Limb (tissue), 2 donors: ENCODE results near the gene WDR90.

Experiments
- DNase-seq, 2 donors: peaks; one replicate each; pipeline ENCODE4 v3.0.0-alpha.2; 2016; ENCODE audit errors: extremely low spot score in 2 of 2

The WDR90 gene

DNA sequence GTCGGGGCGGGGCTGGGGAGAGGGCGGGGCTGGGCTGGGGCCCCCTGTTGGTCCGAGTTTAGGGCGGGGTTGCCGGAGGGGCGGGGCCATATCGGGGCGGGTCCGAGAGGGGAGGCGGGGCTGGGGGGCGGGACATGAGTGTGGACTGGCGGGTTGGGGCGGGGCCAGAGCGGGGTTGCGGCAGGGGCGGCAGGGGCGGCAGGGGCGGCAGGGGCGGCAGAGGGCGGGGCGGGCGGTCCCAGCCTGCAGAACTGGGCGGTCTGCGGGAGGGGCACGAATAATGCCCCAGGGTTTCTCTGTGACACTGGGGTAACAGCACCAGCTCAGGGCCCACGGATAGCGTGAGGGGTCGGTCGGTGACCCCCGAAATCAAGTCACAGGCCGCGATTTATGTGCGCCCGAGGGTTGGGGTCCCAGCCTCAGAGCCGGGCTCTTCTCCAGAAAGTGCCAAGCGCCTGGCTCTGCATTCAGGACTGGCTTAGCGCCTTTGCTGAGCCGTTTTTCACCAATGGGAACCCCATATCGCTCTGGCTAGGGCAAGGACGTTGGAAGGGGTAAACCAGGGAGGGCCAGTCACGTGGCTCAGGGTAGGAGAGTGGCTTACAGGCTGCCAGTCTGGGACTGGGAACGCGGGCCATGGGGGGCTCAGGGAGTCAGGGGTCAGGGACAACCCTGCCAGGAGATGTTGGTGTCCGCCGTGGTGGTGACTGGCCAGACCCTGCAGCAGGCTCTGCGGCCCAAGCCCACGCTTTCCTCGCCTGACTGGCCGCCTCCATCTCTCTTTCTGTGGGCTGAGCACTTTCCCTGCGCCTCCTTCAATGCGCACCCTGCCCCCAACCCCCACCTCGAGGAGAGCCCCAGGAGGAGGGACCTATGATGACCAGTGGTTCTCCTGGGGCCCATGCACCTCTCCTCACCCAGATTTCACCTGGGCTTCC is 11.8 kb upstream of the WDR90 start:
- peak; percentile 89 to 97 for DNase-seq

DNA sequence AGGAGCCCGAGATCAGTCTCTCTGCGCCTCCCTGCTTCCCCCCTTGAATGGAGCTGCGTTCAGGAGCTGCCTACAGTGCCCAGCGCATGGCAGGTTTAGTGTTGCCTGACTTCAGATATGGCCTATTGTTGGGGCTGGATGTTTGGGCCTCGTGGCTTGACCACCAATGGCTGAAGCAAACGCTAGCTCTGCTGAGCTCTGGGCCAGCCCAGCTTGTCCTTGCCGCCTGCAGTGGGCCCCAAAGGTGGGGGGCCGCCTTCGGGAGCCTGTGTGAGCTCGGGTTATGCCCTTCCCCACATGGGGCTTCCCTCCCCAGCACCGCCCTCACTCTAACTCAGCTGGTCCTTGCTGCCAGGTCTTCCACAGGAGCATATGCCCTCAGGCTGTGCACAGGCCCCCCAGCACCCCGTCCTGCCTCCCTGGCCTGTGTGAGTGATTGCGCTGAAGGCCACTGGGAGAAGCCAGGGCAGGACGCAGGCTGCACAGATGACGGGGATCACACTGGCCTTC is 11.1 kb upstream of the WDR90 start:
- DNase-seq = no peak

DNA sequence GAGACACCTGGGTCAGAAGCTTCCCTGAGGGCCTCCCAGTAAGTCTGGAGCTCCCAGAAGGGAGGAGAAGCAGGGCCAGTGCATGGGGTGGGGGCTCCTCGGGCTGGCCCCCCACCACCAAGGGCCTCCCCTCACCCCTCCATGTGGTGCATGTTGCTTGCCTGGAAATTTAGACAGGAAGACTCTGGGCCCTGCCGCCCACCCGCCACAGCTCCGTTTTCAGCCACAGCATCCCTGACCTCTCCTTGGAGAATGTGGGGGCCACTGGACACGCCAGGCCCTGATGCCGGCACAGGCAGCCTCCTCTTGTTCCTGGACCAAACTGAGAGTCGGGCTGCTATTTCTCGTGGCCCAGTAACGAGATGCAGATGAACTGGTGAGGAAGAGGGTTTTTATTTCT is 10.3 kb upstream of the WDR90 start:
- DNase-seq = no peak

DNA sequence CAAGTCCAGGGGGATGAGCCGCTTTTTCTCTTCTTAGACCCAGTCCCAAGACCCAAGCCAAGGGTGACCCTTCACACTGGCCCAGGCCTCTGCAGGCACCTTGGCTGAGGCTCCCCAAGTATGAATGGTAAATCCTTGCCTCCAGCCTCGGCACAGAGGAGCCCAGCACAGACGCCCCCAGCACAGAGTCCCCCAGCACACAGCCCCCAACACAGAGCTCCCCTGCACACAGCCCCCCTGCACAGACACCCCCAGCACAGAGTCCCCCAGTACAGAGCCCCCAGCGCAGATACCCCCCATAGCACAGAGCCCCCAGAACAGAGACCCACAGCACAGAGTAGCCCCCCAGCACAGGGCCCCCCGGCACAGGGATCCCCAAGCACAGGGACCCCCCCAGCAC is 8.6 kb upstream of the WDR90 start:
- no peak for DNase-seq

DNA sequence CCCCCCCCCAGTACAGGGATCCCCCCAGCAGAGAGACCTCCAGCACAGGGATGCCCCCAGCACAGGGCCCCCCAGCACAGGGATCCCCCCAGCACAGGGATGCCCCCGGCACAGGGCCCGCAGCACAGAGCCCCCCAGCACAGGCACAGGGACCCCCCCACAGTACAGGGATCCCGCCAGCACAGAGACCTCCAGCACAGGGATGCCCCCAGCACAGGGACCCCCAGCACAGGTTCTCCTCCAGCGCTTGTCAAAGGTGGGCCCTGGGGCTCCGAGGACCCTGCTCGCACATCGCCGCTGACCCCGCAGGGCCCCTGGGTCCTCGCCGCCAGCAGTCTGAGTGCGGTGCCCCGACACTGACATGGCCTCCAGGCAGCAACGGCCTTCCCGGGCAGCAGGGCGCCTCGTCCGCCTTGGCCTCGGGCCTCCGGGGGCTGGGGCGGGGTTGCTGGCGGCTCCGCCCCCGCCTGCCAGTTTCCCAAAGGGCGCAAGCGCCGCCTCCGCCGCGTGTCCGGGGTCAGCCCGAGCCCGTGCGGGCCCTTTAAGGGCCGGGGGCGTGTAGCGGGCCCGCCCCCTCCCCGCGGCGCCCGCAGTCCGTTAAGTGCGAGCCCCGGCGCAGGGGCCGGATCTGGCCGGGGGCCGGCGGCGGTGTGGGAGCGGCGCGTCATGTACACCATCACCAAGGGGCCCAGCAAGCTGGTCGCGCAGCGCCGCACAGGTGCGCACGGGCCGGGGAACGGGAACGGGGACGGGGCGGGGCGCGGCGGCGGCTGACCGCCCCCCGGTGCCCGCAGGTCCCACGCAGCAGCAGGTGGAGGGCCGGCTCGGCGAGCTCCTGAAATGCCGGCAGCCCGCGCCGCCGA is 7.6 kb upstream of the WDR90 start, which contains the start of gene MCRIP2:
Gene MCRIP2, plus strand, starts transcription at position 503 of the 863 bp plus-strand sequence. Its CDS starts 164 bp downstream, at position 667.
- DNase-seq = peak; percentile 18 to 74

DNA sequence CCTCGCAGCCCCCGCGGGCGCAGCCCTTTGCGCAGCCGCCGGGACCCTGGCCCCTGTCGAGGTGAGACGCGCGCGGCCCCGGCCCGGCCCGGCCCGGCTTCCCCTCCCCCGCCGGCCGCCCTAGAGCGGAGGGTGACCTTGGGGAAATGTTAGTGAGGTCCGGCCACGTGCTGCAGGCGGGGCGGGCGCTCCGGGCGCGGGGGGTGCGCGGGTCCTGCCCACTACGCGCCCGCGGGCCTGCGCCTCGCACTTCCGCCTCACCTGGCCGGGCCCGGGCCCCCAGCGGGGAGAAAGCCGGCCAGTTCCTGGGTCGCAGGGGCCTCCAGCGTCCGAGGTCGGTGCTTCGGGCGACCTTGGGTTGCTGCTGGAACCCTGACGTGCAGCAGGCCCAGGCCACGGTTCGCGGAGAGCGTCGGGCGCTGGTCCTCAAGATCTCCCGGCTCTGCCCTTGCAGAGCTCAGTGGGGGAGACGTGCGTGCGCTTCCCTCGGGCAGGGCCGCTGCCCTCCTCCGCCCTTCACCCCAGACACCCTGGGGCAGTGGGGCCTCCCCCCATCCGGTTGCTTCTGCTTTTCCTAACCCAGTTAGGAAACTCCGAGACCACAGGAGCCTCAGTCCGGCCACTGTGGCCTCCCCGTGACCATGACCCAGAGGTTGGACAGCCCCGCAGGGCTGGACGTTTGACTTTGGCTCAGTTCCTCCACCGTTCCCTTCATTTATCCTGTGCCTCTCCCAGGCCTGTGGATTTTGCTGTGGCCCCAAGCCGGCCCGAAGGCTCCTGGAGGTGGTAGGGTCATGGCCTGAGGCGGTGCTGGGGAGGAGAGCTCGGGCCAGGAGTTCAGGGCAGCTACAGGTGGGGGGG is 6.7 kb upstream of the WDR90 start:
- DNase-seq = no peak

DNA sequence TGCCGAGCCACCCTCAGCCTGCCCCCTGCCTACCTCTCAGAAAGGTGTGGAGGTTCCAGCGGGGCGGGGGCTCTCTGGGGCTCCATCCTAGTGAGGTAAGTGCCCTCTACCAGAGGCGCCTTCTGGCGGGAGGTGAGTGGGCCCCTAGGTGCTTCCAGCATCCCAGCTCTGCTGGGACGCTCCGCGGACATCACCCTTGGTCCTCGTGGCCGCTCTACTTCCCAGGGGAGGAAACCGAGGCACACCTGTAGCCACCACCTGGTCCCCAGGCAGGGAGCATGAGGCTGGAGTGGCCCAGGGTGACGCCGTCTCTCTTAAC is 6.2 kb upstream of the WDR90 start:
- DNase-seq = no peak

DNA sequence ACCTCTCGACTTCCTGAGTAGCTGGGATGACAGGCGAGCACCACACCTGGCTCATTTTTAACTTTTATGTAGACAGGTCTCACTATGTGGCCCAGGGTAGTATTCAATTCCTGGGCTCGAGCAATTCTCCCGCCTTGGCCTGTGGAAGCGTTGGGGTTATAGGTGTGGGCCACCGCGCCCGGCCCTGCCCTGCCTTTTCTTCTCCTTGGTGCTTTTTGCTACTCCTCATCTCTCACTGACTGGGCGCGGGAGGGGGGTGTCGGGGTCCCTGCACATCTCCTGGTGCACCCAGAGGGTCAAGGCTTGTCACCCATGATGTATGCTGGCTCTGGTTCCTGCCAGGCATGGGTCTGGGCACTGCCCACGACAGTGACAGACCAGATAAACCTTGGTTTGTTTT is 4.6 kb upstream of the WDR90 start:
- no peak for DNase-seq

DNA sequence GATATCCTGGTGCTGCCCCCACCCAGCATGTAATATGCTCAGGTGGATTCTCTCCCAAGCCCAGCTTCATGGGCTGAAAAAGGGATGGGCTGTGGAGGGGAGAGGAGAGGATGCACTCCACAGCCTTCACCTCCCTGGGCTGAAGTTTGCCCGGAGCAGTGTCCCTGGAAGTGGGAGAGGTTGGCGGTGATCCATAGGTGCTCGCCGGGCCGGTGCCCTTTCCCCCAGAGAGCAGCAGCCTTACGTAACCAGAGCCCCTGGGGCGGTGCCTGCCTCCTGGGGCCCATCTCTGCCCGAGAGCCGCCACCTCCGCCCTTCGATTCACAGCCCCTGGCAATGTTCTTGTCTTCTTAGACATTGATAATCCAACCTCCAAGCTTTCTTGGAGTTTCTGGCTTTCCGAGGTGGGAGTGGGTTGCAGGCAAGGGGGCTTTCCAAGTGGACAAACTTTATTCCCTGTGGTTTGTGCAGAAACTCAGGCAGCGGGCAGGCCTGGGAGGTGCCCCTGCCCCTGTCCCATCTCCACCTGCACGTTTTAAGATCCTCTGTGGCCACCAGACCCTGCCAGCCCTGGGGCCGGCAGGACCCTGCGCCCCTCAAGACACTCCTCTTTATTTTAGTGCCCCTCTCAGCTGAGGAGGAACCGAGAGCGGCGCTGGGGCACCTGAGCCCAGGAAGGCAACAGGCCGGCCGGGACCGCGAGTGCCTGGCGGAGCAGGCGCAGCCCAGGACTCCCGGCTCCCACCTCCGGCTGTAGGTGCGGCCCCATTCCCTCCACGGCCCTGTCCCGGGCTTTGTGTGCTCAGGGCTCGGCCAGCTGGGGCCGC is 3.1 kb upstream of the WDR90 start:
- no peak for DNase-seq

DNA sequence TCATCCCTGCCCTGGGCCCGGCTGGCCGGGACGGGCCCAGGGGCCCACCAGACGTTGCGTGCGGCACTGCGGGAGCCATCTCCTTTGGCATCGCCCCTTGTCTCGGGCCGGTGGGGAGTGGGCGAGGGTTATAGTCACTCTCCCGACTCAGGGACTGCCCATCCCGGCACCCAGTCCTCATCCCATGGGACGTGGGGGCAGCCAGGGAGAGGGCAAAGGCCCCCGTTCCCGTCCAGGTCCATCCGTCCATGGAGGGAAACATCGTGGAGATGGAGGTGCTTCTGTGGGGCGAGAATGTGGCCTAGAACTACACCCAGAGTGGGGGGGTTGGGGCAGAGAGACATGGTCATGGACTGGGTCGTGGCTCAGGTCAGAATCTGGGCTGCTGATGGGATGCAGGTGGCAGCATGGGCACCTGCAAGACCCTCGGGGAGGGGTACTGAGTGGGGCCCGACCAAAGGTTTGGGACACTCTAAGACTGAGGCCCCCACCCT is 2.4 kb upstream of the WDR90 start:
- no peak for DNase-seq

DNA sequence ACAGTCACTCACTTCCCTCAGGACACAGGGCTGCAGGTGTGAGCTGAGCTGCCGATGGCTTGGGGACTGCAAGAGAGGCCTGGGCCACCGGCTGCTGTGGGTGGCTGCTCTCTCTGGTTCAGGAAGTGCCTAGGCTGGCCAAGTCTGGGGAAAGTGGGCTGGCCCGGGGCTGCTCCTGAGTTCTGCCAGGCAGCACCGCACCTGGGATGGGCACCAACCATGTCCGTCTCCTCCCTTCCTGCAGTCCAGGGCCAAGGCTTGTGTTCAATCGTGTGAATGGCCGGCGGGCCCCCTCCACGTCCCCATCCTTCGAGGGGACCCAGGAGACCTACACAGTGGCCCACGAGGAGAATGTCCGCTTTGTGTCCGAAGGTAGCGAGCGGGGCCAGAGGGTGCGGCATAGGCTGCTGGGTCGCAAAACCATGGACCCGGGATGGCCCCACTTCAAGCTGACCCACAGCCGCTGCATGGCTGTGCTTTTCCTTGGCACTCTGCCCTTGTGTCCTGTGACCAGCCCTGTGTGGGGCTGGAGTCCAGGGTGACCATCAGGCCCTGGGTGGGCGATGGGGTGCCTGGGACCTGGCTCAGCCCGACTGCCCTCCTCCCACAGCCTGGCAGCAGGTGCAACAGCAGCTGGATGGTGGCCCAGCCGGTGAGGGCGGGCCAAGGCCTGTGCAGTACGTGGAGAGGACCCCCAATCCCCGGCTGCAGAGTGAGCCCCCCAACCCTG is 1.8 kb upstream of the WDR90 start:
- no peak for DNase-seq

DNA sequence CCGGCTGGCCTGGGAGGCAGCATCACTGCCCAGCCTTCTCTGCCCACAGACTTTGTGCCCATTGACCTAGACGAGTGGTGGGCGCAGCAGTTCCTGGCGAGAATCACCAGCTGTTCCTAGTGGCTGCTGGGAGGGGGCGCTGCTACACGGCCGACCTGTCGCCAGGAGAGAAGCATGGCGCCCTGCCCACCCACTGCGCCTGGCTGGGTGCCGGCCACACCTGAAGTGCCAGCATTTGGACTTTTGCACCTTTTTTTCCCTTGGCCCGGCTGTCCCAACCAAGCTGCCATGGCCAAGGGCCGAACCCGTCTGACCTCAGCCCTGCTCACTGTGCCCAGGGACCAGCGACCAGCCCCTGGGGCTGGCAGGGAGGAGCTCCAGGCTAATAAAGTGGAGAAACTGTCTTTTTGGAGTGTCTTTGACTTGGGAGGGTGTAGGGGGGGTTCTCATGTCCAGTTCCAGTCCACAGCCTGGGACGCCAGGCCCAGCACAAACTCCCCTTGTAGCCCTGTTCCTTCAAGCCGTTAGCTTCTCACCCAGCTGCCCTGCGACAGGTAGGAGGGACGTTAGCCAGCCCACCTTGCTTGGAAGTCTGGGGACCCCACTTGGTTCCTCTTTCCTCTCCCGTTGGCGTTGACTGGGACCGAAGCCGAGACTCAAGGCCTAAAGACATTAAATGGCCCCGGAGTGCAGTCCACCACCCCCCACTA is 939 bp upstream of the WDR90 start:
- DNase-seq = no peak

DNA sequence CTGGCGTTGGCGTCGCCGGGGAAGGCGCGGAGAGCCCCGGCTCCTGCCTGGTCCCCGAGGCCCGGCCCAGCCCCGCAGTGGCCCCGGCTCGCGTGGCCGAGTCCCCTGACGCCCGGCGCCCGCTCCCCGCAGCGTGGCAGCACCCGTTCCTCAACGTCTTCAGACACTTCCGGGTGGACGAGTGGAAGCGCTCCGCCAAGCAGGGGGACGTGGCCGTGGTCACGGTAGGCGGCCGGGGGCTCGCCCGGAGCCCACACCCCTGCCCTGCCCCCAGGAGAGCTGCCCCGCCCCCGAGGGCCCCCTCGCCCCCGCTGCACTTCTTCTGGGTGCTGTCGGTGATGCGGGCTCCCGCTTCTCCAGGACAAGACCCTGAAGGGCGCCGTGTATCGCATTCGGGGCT is 466 bp downstream of the WDR90 start:
- no peak for DNase-seq

DNA sequence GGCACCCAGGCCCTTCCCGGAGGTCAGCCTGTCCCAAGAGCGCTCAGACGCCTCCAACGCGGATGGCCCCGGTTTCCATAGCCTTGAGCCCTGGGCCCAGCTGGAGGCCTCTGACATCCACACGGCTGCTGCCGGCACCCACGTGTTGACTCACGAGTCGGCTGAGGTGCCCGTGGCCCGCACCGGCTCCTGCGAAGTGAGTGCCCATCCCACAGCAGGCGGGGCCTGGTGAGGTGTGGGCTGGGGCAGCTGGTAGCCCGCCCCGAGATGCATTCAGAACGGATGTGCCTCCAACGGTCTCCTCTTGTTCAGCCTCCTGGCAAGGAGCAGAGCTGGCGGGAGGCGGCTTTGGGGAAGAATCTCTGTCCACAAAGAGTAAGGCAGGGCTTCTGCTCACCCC is 2.7 kb downstream of the WDR90 start:
- DNase-seq = no peak

DNA sequence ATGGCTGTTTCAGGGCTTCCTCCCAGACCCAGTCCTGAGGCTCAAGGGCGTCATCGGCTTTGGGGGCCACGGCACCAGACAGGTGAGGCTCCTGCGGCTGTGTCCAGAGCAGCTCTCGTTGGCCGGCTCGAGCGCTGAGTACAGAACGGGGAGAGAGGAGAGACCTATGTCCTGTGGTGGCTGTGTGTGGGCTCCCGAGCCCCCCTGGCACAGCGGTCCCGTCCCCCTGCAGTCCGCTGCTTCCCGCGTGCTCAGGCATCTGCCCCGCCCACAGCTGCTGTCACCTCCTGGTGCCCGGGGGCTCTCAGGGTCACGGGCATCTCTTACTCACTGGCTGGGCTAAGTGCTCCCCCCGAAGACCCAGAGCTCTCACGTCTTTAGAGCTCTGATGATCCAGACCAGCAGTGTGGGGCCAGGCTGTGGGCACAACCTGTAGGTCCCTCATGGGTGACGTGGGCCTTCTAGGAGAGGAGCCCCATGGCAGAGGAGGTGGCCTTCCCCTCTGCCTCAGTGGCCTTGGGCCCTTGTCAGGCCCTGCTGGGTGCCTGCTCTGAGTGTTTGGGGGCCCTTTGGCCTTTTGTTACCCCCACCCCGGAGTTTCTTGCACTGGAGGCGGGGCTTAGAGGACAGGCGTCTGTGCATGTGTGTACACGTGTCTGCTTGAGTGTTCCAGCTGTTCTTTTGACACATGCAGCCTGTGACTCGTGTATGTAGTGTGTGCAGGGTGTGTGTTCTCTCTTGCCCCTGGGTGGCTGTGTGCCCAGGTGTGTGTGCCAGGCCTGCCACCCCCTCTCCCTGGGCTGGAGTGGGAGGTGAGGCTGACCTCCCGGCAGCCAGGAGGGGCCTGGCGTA is 3.5 kb downstream of the WDR90 start:
- no peak for DNase-seq

DNA sequence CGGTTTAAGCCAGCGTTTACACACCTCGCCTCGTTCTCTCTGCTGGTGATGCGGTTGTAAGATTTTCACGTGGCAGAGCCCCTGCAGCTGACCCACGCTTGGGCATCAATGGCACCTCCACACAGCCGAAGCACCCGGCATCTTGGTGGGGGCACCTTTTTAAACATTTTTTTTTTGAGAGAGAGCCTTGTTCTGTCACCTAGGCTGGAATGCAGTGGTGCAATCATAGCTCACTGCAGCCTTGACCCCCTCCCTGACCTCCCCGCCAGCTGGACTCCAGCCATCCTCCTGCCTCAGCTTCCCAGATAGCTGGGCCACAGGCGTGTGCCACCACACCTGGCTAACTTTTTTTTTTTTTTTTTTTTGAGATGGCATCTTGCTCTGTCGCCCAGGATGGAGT is 4.9 kb downstream of the WDR90 start:
- no peak for DNase-seq

DNA sequence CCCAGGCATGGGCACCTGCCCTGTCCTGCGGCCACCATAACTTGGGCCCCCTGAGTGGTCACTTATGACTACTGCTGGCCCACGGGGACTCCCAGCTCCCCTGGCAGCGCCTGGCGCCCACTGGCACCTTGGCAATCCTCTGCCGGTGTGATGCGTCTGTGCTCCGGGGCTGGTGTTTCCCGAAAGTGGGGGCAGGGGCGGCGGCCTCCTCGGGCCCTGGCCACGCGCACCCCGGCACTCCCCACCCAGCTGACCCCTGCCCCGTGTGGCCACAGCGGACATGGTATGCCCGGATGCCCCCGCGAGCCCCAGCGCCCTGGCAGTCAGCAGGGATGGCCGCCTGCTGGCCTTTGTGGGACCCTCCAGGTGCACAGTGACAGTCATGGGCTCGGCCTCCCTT is 8.3 kb downstream of the WDR90 start:
- no peak for DNase-seq
